Prostate gland (tissue), 2 donors: ENCODE results near the gene NR1I2. TPM values are rescaled to one million over a fixed set of nuclear protein-coding genes. Genes with fewer than 3 reads are reported as not detected.

Experiments
- DNase-seq: peaks from one replicate; pipeline ENCODE4 v3.0.0-alpha.2; 2019; ENCODE audit warnings: low spot score
- H3K27ac ChIP-seq, 2 donors: fragments of 200-600 bp; sonication (generic); 2 replicates each; pipeline ENCODE4 v1.5.1; 2017 to 2019
- H3K27me3 ChIP-seq: fragments of 200-600 bp; sonication (generic); replicated peaks from 2 replicates; pipeline ENCODE4 v1.5.1; 2019; ENCODE audit not compliant: insufficient read depth
- H3K36me3 ChIP-seq, 2 donors: fragments of 200-600 bp; sonication (generic); 1 replicate in 1 of 2; 2 replicates in 1 of 2; pipeline versions ENCODE4 v1.5.1 to v1.8.1; 2017 to 2019
- H3K4me1 ChIP-seq: fragments of 200-600 bp; sonication (generic); replicated peaks from 2 replicates; pipeline ENCODE4 v1.5.1; 2019
- H3K4me3 ChIP-seq, 2 donors: fragments of 200-600 bp; sonication (generic); 2 replicates each; pipeline ENCODE4 v1.5.1; 2017 to 2019
- H3K9me3 ChIP-seq: fragments of 200-600 bp; sonication (generic); 2 replicates; pipeline ENCODE4 v1.5.1; 2017
- POLR2A ChIP-seq: fragments of 450-650 bp; IDR thresholded peaks from one replicate; pipeline ENCODE4 v1.6.1; 2016; ENCODE audit warnings: antibody characterized with exemption, mild to moderate bottlenecking
- POLR2AphosphoS5 ChIP-seq: sonication (generic); formaldehyde crosslinking; IDR thresholded peaks from one replicate; pipeline ENCODE4 v1.6.1; 2017; ENCODE audit warnings: antibody characterized with exemption
- WGBS: methylation state at CpG from one replicate; pipeline ENCODE4 v1.1.5; 2018; 5-methylcytosine and 5-hydroxymethylcytosine counted together
- intact Hi-C: fragments of 100-400 bp; cut with DNase I; formaldehyde crosslinking; loops from one replicate; pipeline ENCODE4 v1.14.2; 2022
- total RNA-seq, 2 donors: library from RNA; depleted of rRNA; stranded (reverse); fragments of >200 nt; gene quantifications; one replicate each; pipeline ENCODE4 v1.1.0, GENCODE V29; 2016
- TF ChIP-seq, protein P1 (sequence below), 4 experiments: fragments of 200-600 bp in 2 of 4; fragments of 450-650 bp in 2 of 4; sonication (generic) in 2 of 4; IDR thresholded peaks; 1 replicate in 3 of 4; 2 replicates in 1 of 4; pipeline ENCODE4 v1.5.1; 2016 to 2019; ENCODE audit warnings: antibody characterized with exemption in 4 of 4, mild to moderate bottlenecking in 2 of 4, moderate library complexity in 2 of 4

The NR1I2 gene
- total RNA-seq, 2 donors from 2014 or later: 0.85 TPM; not detected in 1

DNA sequence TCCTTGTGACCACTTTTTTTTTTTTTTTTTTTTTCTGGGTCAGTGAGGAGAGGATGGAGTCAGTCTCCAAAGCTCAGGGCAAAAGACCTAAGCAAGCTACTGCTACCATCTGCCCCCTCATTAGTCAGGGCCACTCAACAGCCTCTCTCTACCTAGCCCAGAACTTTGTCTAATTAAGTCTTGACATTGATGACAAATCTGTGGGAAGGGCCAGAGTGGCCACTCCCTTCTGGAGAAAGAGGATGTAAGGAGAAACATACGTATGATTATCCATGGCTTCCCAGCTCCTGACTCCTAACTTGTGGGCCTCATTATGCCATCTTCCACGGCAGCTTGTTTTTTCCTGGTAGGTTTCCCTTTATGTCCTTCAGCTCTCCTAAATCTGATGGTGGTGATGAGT is 37.9 kb downstream of the NR1I2 start:
- Histone ChIP-seq H3K9me3 (no peaks in the 10 kb centered on the region), H3K36me3 (no peaks in the 10 kb centered on the region), H3K27me3 (no peaks in the 10 kb centered on the region), H3K4me1 (no peaks in the 10 kb centered on the region), H3K27ac (no peak overlapping the region), H3K4me3 (no peak overlapping the region)
- intact Hi-C loops: no loop called here
- DNase-seq: no peak
- TF ChIP-seq POLR2A: no peak
- TF ChIP-seq, protein P1, sequence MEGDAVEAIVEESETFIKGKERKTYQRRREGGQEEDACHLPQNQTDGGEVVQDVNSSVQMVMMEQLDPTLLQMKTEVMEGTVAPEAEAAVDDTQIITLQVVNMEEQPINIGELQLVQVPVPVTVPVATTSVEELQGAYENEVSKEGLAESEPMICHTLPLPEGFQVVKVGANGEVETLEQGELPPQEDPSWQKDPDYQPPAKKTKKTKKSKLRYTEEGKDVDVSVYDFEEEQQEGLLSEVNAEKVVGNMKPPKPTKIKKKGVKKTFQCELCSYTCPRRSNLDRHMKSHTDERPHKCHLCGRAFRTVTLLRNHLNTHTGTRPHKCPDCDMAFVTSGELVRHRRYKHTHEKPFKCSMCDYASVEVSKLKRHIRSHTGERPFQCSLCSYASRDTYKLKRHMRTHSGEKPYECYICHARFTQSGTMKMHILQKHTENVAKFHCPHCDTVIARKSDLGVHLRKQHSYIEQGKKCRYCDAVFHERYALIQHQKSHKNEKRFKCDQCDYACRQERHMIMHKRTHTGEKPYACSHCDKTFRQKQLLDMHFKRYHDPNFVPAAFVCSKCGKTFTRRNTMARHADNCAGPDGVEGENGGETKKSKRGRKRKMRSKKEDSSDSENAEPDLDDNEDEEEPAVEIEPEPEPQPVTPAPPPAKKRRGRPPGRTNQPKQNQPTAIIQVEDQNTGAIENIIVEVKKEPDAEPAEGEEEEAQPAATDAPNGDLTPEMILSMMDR (IDR thresholded peaks at IDR 0.05): no peak
- TF ChIP-seq POLR2AphosphoS5: no peak
- WGBS: 84% methylated on average over 2 of the region's 2 CpGs

DNA sequence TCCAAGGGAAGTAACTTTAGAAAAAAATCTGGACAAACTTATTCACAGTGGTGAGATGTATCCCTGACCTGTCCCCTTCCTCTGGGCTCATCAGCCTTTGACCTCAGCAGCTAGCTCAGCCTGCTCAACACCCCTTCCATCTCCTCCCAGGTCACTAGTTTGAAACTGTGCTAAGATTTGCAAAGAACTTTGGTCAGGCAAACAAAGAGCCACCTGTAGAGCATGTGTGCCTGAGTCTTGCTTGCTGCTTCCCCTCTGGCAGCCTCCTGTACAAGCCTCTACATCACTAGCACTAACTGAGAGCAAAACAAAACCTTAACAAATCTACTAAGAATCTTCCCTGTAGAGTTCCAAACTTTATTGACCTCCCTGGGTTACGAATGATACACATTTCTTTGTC is 43.9 kb downstream of the NR1I2 start:
- TF ChIP-seq POLR2AphosphoS5 (no peak), POLR2A (no peak)
- TF ChIP-seq, protein P1 (IDR thresholded peaks at IDR 0.05): no peak
- intact Hi-C loops: no loop called here
- Histone ChIP-seq H3K9me3 (no peaks in the 10 kb centered on the region), H3K27ac (no peak overlapping the region), H3K27me3 (no peaks in the 10 kb centered on the region), H3K4me1 (no peaks in the 10 kb centered on the region), H3K4me3 (no peak overlapping the region), H3K36me3 (no peaks in the 10 kb centered on the region)
- 72% methylated on average over 1 of the region's 1 CpG for WGBS
- DNase-seq: no peak

DNA sequence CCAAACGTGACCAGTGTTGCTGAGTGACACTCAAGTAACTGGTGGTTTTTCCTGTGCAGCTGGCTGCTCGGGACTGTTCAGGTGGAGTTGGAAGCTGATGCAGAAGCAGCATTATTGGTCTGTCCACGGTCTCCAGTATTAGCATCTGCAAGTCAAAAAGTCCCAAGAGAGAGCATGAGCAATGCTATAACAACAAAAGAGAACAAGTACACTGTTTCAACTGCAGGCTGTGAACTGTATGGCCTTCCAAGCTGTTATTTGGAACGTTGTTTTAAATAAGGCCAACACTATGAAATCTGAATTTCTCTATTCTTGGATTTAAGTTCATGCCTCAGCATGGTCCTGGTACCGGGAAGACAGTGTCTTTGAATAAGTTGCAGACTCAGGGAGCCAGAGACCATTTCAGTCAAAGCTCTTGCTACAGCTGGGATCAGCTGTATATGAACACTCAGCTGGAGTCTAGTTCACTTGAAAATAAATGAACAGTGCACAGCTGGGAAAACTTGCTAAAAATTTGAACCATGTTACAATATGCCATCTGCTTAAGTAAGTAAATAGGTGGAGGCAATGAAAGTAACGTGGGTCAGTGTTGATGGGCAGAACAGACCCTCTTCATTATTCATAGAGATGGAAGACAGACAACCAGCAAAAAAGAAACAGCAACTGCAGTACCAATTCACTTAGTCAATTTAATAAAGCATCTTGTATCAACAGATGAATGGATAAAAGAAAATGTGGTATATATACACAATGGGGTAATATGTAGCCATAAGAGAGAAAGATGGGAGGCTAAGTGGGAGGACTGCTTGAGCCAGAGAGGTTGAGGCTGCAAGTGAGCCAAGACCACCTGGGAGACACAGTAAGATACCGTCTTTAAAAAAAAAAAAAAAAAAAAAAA is 45.1 kb downstream of the NR1I2 start:
- Histone ChIP-seq H3K27me3 (no peaks in the 10 kb centered on the region), H3K4me1 (no peaks in the 10 kb centered on the region), H3K36me3 (no peaks in the 10 kb centered on the region), H3K9me3 (no peaks in the 10 kb centered on the region), H3K27ac (no peak overlapping the region), H3K4me3 (no peak overlapping the region)
- intact Hi-C loops: no loop called here
- 84% methylated on average over 7 of the region's 7 CpGs for WGBS
- no peak for TF ChIP-seq POLR2A
- TF ChIP-seq, protein P1 (IDR thresholded peaks at IDR 0.05): no peak
- no peak for TF ChIP-seq POLR2AphosphoS5
- DNase-seq: no peak

DNA sequence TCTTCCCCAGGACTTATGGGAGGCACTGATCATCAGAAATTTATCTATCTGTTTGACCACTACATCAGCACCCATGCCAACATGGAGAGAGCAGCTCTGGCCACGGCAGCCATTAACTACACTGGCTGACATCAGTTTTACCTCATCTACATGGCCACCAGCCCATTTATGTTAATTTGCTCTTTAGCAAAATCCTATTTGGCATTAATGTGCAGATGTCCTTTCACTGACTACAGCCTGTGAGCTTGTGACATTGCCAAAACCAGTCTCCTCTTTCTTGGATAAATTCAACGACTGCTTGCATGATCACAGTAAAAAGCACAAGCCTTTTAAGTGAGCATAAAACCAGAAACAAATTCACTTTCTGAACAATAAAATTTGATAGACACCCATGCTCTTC is 47.5 kb downstream of the NR1I2 start:
- WGBS: 54% methylated on average over 2 of the region's 2 CpGs
- no peaks in the 10 kb centered on the region for H3K27me3 ChIP-seq
- H3K27ac ChIP-seq: no peak overlapping the region
- no peaks in the 10 kb centered on the region for H3K4me1 ChIP-seq
- intact Hi-C loops: no loop called here
- no peak for TF ChIP-seq POLR2AphosphoS5
- TF ChIP-seq POLR2A: no peak
- TF ChIP-seq, protein P1 (IDR thresholded peaks at IDR 0.05): no peak
- H3K9me3 ChIP-seq: no peaks in the 10 kb centered on the region
- H3K36me3 ChIP-seq: no peaks in the 10 kb centered on the region
- no peak for DNase-seq
- no peak overlapping the region for H3K4me3 ChIP-seq

DNA sequence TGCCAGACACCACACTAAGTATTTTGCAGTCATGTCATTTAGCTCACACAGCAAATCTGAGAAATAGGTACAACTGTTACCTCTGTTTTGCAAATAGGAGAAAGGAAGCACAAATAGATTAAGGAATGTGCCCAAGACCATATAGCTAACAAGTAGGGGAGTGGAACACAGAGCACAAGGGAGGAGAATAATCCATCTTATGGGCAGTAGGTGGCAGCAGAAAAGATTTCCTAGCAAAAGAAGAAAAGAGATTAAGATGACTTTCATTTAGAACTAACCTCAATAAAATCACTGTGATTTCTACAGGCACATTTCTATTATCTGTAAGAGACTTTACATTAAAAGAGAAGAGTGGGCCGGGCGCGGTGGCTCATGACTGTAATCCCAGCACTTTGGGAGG is 49.1 kb downstream of the NR1I2 start:
- no peak overlapping the region for H3K4me3 ChIP-seq
- DNase-seq: no peak
- TF ChIP-seq POLR2A (no peak), POLR2AphosphoS5 (no peak)
- TF ChIP-seq, protein P1 (IDR thresholded peaks at IDR 0.05): no peak
- H3K9me3 ChIP-seq: no peaks in the 10 kb centered on the region
- H3K27me3 ChIP-seq: no peaks in the 10 kb centered on the region
- intact Hi-C loops: no loop called here
- no peaks in the 10 kb centered on the region for H3K4me1 ChIP-seq
- 94% methylated on average over 3 of the region's 3 CpGs for whole genome bisulfite sequencing
- H3K36me3 ChIP-seq: no peaks in the 10 kb centered on the region
- H3K27ac ChIP-seq: no peak overlapping the region
